Uterus (tissue), 2 donors: Measurements from ENCODE around the gene PLEKHG4B.

Experiments
- POLR2A ChIP-seq, 2 donors: fragments of 450-650 bp; IDR thresholded peaks; one replicate each; pipeline ENCODE4 v1.6.1; 2016; ENCODE audit warnings: antibody characterized with exemption in 2 of 2, mild to moderate bottlenecking in 1 of 2, moderate library complexity in 1 of 2
- TF ChIP-seq, protein P1 (sequence below), 4 experiments: fragments of 200-600 bp in 2 of 4; fragments of 450-650 bp in 2 of 4; sonication (generic) in 2 of 4; IDR thresholded peaks; one replicate each; pipeline ENCODE4 v1.5.1; 2016 to 2019; ENCODE audit warnings: antibody characterized with exemption in 4 of 4, mild to moderate bottlenecking in 2 of 4, moderate library complexity in 1 of 4

DNA sequence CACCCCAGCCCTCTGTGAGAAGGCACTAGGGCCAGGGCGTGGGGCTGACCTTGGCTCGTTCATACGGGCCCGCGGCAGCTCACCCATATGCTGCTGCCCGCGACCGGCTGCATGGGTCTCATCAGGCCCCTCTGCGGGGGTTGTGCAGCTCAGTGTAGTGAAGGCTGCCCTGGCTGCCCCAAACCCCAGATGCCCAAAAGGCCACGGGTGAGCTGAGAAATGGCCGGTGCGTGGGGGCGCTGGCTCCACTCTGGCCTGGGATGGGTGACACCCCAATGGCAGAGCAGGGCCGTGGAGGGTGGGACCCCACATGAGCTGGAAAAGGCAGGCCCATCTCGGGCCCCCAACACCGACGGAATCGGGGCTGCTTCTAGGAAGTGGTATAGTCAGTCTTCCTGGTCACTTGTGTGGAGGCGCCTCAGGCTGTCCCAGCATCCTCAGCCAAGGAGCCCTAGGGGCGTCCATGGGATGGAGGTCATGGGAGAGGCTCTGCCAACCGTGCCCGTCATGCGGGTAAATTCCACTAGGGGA is 79.9 kb downstream of the PLEKHG4B start:
- TF ChIP-seq, protein P1, sequence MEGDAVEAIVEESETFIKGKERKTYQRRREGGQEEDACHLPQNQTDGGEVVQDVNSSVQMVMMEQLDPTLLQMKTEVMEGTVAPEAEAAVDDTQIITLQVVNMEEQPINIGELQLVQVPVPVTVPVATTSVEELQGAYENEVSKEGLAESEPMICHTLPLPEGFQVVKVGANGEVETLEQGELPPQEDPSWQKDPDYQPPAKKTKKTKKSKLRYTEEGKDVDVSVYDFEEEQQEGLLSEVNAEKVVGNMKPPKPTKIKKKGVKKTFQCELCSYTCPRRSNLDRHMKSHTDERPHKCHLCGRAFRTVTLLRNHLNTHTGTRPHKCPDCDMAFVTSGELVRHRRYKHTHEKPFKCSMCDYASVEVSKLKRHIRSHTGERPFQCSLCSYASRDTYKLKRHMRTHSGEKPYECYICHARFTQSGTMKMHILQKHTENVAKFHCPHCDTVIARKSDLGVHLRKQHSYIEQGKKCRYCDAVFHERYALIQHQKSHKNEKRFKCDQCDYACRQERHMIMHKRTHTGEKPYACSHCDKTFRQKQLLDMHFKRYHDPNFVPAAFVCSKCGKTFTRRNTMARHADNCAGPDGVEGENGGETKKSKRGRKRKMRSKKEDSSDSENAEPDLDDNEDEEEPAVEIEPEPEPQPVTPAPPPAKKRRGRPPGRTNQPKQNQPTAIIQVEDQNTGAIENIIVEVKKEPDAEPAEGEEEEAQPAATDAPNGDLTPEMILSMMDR (IDR thresholded peaks at IDR 0.05) = no peak
- TF ChIP-seq POLR2A (IDR thresholded peaks at IDR 0.05) = no peak
